Ureter (tissue), 1 donor: ENCODE results near the gene CFL1. TPM values are rescaled to one million over a fixed set of nuclear protein-coding genes. Genes with fewer than 3 reads are reported as not detected.

ENCODE experiments used
- DNase-seq: peaks from one replicate; pipeline ENCODE4 v3.0.0-alpha.2; 2020; ENCODE audit warnings: low spot score
- total RNA-seq: library from RNA; stranded (reverse); gene quantifications from one replicate; pipeline ENCODE4 v1.2.4, GENCODE V29; 2023
- donor health status: DM: yes; HTN: yes; CAD: no.

CFL1 gene
- total RNA-seq, 1 donor from 2014 or later: 887 TPM

- peak; percentile 98 for DNase-seq
Observed at GRCh38 chr11:65888163-65888814, 30.3 kb upstream of the CFL1 start, which contains the start of gene FIBP. Gene FIBP, minus strand, starts transcription at chr11:65888471. Its CDS starts 53 bp downstream, at chr11:65888418.

GRCh38 chr11:65887723-65888162 is 29.8 kb upstream of the CFL1 start:
- no peak for DNase-seq

- peak; percentile 44 for DNase-seq
Observed at GRCh38 chr11:65886826-65887722, 29.1 kb upstream of the CFL1 start.

DNA sequence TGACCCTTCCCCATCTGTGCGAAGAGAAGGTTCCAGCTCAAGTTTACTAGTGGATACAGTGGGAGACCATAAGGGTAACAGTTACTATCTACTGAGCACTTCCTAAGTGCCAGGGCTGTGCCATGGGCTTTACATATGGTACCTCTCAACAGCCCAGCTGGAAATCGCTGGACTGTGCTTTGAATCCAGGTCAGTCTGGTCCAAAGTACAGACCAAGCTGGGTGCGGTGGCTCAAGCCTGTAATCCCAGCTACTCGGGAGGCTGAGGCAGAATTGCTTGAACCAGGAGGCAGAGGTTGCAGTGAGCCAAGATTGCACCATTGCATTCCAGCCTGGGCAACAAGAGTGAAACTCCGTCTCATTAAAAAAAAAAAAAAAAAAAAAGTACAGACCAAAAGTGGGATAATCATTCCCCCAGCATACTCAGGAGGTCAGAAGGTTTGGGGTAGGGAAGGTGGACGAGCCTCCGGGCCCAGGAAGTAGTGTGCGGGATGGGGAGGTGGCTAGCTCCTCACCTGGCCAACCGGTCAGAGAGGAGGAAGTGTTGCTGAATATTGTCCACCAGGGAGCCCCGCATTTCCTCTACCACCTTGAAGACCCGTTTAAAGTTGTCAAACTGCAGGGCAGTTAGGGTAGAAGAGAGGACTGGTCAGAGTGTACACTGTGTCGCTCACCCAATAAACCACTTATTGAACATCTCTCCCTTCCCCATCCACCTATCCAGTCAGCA is 28.0 kb upstream of the CFL1 start:
- no peak for DNase-seq

- DNase-seq: no peak
Observed at GRCh38 chr11:65885231-65885630, 27.3 kb upstream of the CFL1 start.

DNA sequence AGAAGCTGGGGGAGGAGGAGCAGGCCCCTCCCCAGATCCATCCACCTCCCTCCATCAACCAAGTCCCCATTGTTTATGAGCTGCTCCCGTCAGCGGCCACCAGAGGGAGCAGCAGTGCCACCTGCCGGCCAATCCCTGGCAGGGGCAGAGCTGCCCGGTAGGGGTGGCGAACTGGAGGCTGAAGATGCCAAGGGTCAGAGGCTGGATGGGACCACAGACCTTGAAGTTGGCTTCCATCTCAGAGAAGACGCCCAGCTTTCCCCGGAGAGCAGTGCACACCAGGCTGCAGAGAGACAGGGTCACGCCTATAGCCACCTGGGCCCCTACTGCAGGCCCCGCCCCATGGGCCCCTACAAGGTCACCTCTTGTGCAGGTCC is 26.7 kb upstream of the CFL1 start:
- DNase-seq: peak; percentile 76

DNA sequence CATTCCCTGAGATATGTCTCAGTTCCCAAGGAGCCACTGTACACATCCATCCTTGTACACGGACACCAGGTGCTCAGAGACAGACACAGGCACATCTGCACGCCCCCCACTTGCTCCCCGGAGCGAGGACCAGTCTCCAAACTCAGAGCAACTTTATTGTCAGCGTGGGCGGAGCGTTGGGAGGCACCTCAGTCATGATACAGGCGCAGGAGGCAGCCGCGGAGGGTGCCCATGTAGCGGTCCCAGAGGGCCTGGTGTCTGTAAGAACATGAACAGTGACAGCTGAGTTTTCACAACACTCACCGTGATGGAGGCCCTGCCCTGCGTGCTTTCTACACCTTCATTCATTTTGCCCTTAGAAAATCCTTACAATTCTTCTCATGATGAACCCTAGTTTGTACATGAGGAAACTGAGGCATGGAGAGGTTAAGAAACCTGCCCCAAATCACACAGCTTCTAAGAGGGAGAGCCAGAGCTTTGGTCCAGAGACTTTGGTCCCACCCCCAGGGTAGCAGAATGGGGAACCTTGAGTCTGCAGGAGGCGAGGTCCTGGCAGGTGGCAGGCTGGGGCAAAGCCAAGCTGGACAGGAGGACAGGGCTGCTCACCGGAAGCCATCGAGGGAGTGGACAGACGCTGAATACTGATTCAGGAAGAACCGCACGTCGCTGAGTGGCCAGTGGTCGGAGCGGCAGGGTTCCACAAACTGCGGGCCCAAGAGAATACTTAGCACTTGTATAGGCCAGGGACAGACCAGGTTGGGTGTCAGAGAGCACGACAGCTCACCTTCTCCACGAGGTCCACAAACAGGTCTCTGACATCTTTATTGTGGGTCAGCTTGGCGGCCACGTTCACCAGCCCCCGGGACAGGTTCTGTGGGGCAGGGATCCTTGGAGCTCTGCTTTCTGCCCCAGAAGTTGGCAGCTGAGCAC is 26.1 kb upstream of the CFL1 start:
- DNase-seq: no peak

GRCh38 chr11:65883058-65883761 is 25.2 kb upstream of the CFL1 start:
- DNase-seq: no peak

DNA sequence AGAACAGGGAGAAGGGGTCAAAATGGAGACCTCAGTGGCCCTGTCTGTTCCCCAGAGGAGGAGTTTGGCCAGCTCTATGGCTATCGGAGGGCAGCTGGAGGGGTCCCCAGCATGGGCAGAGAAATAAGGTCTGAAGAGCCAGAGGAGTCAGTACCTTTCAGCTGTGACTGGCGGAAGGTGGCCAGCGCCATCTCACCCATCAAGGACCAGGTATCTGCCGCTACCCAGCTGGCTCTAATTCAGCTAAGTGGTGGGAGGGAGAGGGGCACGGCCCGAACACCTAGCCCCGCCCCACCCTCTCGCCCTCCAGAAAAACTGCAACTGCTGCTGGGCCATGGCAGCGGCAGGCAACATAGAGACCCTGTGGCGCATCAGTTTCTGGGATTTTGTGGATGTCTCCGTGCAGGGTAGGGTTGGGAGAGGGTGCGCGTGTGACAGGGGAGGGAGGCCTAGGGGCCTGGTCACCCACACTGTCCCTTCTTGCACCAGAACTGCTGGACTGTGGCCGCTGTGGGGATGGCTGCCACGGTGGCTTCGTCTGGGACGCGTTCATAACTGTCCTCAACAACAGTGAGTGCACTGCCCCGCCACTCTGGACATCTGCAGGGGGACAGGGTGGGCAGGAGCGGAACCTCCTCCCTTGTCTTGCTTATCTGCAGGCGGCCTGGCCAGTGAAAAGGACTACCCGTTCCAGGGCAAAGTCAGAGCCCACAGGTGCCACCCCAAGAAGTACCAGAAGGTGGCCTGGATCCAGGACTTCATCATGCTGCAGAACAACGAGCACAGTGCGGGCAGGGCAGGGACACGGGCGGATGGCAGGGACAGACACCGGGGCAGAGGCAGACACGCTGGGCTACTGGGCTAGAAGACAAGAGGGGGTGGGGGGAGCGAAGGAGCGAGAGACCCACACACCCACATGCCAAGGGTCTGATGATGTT is 24.4 kb upstream of the CFL1 start:
- no peak for DNase-seq

DNA sequence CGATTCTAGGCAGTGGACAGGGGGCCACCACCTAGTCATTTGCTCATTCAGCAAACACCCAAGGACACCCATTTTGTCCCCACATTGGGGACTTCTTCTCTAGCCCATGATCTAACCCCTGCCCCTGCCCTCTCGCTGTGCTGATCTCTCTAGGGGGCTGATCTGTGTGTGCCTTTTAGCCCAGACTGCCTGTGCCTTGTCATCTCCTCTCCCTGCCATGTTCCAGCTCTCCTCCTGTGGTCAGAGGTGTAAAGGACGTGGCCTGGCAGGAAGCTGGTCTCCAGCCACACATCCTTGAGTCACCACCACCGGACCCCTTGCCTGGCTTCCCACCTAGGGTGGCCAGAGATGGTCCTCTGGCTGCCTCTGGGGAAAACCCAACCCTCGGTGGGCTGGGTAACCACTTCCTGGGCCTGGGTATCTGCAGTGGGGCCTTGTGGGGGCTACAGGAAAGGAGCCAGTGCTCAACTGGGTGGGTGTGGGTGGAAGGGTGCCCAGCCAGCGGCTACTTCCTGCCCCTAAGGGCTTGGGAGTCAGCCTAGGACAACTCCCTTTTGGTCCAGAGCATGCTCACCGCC is 23.0 kb upstream of the CFL1 start:
- DNase-seq: no peak

- DNase-seq: no peak
Observed at GRCh38 chr11:65880027-65880426, 22.0 kb upstream of the CFL1 start.

DNA sequence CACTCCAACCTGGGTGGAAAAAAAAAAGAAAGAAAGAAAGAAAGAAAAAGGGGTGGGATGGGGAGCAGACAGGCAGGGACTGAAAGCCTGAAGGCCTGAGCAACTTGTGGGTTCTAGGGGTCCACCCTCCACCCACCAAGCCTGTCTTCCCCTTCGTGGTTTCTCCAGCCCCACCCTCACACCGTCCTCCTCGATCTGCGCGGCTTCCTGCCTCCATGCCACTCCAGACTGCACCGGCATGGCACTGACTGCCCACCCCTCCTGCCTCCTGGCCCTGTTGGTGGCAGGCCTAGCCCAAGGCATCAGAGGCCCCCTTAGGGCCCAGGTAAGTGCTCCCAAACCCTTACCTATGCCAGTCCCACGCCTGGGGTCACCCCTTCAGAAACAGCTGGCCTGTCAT is 21.6 kb upstream of the CFL1 start, which contains the start of gene CTSW:
Gene CTSW, plus strand, starts transcription at position 221 of the 400 bp plus-strand sequence. Its CDS starts 18 bp downstream, at position 239.
- no peak for DNase-seq

DNA sequence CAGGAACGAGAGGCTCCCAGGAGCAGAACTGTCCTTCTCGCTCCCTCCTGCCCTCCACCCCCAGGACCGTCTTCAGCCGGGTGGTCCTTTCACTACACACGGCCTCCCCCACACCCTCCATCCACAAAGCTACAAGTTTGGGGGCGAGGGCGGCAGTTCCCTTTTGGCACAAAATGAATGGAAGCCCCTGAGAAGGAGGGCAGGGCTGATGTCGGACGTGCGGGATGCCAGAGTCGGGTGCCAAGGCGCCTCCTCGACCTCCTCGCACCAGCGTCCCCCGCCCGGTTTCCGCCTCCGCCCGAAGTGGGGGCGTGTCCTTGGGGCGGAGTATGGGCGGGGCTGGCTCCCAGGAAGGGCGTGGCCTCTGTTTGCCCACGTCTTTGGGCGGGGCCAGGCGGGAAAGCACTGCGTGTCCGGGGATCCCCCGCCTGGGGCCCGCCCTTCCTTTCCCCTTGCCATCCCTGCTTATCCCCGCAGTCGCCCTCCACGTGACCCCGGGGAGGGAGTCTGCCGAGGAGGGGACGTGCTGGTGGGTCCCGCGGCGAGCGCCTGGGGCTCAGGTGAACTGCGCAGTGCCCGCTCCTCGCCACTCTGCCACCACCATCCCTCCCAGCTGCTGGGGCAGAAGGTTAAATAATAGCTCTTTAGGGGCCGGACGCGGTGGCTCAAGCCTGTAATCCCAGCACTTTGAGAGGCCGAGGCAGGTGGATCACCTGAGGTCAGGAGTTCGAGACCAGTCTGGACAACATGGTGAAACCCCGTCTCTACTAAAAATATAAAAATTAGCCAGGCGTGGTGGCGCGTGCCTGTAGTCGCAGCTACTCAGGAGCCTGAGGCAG is 15.6 kb upstream of the CFL1 start:
- peak; percentile 96 for DNase-seq

GRCh38 chr11:65872586-65873317 is 14.8 kb upstream of the CFL1 start, which contains the start of gene EFEMP2:
Gene EFEMP2, minus strand, starts transcription at chr11:65872800. Its CDS starts 446 bp downstream, at chr11:65872354.
- DNase-seq: no peak

GRCh38 chr11:65871811-65872548 is 14.0 kb upstream of the CFL1 start:
- DNase-seq: no peak
